HG03280 (cell line): ENCODE results near the gene NPTXR.

Experiments
- ATAC-seq: cut with Tn5 transposase; IDR thresholded peaks from one replicate; pipeline ENCODE4 v1.9.1; 2021; ENCODE audit warnings: mild to moderate bottlenecking, moderate library complexity; ENCODE audit not compliant: unreplicated experiment

NPTXR gene

DNA sequence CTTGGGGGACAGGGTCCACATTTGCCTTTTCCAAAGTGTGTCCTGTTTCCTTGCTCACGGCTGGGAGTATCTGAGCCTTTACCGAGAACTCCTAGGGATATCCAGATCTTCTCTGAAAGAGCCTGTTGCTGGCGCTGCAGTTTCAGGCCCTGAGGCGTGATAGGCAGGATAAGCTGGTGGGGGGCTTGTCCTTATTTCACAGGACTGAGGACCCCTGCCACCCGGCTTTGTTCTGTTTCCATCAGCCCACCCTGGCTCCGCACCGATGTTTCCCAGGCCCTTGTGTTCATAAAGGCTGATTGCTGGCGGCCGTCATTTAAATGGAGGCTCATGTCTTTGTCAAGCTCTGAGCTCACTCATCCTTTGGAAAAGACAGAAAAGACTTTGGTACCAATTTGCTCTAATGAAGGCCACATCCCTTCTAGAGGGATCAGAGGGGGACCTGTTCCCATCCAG, 9.4 kb upstream of the NPTXR start:
- no peak for ATAC-seq

GRCh38 chr22:38852522-38852921, 8.7 kb upstream of the NPTXR start:
- no peak for ATAC-seq

- ATAC-seq = no peak
Measured at GRCh38 chr22:38850941-38851849, 7.4 kb upstream of the NPTXR start.

DNA sequence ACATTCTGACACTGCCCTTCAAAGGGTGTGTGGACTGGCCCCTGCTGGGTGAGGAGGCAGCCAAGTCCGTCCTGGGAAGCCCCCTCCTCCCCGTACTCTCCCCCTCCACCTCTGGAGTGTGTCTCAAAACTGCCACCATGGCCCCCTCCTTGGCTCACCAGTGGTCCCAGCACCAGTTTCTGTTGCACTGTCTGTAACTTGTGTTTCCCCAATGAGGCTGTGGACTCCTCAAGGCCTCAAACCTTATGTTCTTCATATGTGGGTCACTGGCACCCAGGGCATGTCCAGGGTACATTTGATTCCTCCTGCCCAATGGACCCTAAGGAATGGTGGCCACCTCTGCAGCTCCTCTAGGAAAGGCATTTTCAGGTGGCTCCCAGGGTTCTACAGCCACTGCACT, 6.6 kb upstream of the NPTXR start:
- ATAC-seq = no peak

DNA sequence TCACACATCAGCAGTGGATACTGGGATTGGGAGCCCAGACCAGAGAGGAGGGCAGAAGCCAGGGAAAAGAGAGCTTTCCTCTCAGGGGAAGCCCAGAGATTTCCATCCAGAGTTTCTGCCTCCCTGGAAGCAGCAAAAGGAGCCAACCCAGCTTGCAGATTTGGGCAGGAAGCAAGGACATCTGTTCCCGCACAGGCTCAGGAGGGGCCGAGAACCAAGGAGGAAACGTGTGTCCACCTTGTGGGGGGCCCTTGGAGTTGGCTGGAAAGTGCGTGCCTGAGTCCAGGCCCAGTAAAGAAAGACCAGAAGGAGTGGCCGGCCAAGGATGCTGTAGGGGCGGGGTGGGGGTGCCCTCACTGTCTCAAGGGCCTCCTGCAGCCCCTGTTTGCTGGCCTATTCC, 6.0 kb upstream of the NPTXR start:
- ATAC-seq = no peak

GRCh38 chr22:38846412-38846811, 2.6 kb upstream of the NPTXR start:
- ATAC-seq = no peak

DNA sequence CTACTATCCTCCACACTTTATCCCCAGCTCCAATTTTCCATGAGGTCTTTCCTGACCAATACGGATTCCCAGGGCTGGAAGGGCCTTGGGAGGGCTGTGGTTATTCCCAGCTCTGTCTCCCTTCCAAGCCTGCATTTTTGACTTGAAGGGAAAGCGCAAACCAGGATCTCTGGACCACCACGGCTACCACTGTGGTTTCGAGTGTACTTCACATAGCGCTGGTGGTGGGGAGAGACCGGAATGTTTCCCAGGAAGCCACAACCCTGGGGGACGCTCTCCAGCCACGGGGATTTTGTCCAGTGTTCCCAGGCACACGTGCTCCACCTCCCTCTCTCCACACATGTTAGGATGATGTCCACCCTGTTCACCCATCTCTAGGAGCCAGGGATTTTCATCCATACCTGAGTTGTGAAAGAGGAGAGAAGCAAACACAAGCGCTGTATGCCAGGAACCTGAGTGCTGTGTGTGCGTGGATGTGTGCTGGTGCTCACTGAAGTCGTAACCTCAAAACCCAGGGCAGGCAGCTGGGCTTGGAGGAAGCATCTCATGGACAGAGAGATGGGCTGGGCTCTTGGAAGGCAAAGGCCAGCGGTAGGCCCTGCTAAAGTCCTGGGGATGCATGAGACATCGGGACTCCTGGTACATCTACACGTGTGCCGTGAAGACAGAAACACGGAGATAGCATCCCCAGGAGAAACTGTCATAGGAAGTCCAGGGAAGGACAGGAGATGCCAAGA, 1.3 kb upstream of the NPTXR start:
- no peak for ATAC-seq

DNA sequence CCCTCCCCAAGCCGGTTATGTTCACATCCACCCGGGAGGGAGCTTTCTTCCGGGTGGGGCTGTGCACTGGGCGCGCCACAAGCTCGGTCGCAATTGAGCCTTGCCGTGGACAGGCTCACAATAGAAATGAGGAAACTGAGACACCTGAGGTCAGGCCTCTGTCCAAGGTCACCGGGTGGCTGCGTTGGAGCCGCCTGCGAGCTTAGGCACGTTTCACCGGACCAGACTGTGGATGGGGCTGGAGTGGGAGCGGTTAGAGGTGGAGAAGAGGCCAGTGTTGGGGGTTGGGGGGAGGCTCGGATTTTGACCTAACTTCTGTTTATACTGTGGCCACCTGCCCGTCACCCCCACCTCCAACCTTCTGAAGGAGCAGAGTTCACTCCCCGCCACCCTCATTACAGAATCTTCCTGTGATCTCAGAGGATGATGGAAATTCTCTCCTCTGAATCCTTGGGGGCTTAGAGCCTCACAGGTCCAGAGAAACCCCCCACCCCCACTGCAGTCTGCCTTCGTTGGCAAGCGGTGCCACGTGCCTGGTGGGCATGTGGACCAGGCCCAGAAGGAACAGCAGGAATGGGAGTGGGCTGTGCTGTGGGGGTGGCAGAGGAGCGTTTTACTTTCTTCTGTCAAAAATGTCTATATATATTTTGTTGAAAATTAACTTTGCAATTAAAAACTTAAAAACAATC, 631 bp upstream of the NPTXR start:
- ATAC-seq = no peak

DNA sequence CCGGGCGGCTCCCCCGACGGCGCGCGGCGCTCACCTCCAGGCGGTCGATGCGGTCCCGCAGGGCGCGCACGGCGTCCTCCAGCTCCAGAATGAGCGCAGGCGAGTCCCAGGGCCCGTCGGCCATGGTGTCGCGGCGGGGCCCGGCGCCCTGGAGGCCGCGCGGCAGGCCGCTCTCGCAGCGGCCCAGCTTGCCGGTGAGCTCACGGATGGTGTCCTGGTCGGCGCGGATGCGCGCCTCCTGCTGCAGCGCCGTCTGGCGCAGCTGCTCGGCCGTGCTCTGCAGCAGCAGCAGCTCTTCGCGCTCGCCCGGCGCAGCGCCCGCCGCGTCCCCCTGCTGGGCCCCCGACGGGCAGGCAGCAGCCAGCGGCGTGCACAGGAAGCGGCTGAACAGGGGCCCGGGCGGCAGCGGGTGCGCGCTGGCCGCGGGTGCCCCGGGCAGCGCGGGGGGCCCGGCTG, 599 bp downstream of the NPTXR start:
- ATAC-seq = no peak

DNA sequence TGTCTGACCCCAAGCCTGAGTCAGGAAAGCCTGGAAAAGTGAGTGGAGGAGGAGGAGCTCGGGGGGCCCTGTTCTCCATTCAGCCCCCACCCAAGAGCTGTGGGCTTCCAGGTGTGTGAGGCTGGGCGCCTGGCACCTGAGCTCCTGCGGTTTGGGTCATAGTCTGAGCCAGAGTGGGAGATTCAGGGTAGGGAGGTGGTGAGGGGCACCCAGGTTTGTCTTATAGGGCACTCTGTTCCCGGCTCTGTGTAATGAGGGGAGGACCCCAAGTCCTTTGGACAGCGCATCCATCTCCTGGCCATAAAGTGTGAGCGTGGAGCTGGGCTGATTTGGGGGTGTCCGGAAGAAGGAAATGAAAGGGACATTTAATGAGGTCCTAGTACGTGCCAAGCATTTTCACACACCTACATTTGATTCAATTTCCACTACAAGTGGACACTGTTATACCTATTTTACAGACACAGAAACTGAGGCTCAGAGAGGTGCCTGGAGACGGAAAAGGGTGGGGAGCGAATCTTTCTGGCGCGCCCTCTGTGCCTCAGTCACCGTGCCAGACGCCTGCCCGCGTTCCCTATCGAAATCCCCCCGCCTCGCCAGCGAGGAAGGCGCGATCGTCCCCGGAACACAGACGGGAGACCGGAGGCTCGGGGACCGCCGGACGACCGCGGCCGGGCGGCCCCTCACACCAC, 1.2 kb downstream of the NPTXR start:
- no peak for ATAC-seq

DNA sequence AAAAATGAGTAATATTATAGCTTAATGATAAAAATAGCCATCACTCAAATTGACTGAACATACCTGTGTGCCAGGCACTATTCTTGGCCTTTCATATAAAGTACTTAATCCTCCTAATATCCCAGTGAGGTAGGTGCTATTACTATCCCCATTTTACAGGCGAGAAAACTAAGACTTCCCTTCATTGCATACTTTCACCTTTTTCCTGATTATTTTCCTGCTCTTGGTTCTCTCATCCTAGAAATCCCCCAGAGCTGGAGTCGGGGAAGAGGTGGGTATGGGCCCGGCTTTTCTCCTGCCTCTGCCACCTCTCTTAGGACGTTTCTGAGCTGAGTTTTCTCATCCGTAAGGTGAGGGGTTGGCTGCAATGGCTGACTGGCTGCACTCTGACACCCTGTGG, 2.2 kb downstream of the NPTXR start:
- no peak for ATAC-seq

GRCh38 chr22:38841211-38841610, 2.6 kb downstream of the NPTXR start:
- no peak for ATAC-seq

DNA sequence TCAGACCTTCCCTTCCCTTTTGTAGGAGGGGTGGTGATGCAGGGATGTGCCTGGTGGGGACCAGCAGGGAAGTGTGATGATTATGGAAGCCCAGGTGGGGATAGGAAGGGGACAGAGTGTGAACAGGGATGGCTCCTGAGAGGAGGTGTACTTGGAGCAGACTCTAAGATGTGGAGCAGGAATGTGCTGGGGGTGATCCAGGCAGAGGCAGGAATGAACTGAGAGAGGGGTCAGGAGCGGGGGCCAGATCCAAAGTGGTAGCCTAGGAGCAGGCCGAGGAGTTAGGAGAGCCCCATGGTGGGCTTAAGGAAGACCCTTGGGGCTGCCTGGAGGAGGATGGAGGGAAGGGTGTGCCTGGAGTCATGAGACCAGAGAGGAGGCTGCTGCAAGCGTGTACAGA, 3.7 kb downstream of the NPTXR start:
- no peak for ATAC-seq

GRCh38 chr22:38839686-38840085, 4.1 kb downstream of the NPTXR start:
- ATAC-seq = no peak

DNA sequence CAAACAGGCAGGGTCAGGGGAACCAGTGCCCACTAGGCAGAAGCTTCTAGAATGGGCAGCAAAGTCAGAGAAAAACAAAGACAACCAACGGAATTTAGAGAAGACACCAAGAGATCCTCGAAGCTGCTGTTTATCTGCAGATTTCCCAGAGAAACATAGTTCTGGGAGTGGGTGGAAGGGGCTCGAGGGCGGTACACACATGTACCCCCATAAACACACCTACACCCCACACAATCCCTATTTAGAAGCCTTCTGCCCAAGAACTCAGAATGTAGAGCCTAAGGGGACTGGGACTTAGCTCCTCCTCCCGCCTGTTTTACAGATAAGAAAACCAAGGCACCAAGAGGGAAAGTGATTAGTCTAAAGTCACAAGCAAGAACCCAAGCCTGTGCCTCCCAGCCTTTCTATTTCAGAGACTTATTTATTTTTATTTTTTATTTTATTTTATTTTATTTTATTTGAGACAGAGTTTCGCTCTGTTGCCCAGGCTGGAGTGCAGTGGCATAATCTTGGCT, 6.4 kb downstream of the NPTXR start:
- no peak for ATAC-seq

DNA sequence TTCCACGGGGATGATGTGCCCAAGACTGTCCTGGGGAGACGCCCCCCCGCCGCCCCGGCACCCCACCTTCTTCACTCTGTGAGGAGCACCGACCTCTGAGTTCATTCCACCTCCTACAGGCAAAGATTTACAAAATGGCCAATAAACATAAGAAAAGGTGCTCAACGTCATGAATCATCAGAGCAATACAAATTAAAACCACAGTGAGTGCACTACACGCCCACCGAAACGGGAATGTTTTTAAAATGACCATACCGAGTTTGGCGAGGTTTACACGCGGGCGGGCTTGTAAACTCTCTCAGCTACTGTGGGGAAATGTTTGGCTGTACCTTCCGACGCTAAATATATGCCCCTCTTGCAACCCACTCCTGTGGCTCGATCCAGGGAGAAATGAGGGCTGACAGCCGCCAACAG, 7.9 kb downstream of the NPTXR start:
- no peak for ATAC-seq

GRCh38 chr22:38834991-38835390, 8.8 kb downstream of the NPTXR start:
- no peak for ATAC-seq

DNA sequence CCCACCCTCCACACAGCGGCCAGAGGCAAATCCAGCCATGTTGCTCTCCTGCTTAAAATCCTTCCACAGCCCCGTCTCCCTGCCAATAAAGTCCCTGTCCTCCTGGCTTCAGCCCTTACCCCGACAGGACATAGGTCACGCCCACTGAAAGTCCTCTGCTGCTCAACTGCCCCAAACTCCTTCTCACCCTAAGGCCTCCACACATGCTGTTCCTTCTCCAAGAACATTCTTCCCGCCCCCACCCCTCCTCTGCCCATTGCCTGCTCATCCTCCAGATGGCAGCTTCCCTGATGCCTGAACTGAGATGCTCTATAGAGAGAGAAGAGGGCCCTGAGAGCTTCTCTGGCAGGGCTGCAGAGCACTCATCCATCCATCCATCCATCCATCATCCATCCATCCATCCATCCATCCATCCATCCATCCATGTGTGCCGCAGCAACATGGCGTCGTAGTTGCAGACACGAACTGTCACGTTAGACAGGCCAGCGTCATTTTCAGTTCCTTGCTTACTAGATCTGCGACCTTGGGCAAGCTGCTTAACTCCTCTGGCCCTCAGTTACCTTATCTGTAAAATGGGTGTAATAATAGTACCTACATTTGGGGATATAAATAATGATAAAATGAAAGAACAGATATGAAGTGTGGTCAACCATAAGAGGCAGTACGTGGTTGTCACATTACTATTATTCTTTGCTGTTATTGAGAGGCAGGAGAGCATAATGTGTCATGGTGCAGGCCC, 9.4 kb downstream of the NPTXR start:
- no peak for ATAC-seq

GRCh38 chr22:38833061-38833460, 10.8 kb downstream of the NPTXR start:
- ATAC-seq = no peak
